ACC112 (cell line): ENCODE measurements around the gene MYO18B.

Source experiments
- H2AFZ ChIP-seq: fragments of 200-600 bp; sonication (generic); one replicate; pipeline ENCODE4 v1.6.0; 2017; ENCODE audit warnings: antibody characterized with exemption, low read length; ENCODE audit not compliant: unreplicated experiment
- H3K27ac ChIP-seq: fragments of 200-600 bp; sonication (generic); 2 replicates; pipeline ENCODE4 v1.5.1; 2014; ENCODE audit warnings: low read depth, mild to moderate bottlenecking, antibody characterized with exemption, low read length, moderate library complexity
- H3K27me3 ChIP-seq: fragments of 200-600 bp; sonication (generic); 2 replicates; pipeline ENCODE4 v1.6.1; 2014; ENCODE audit warnings: mild to moderate bottlenecking, antibody characterized with exemption, low read length, moderate library complexity, mixed read lengths; ENCODE audit not compliant: insufficient read depth
- H3K36me3 ChIP-seq: fragments of 200-600 bp; sonication (generic); 2 replicates; pipeline ENCODE4 v1.6.1; 2016; ENCODE audit warnings: mild to moderate bottlenecking, antibody characterized with exemption, low read length, moderate library complexity, mixed read lengths; ENCODE audit not compliant: insufficient read depth
- H3K4me1 ChIP-seq: fragments of 200-600 bp; sonication (generic); one replicate; pipeline ENCODE4 v1.6.1; 2016; ENCODE audit warnings: low read length, mixed read lengths; ENCODE audit not compliant: insufficient read depth, unreplicated experiment, control insufficient read depth
- H3K4me3 ChIP-seq: fragments of 200-600 bp; sonication (generic); 2 replicates; pipeline ENCODE4 v1.5.1; 2014; ENCODE audit warnings: mild to moderate bottlenecking, low read depth, low read length
- H3K79me2 ChIP-seq: fragments of 200-600 bp; sonication (generic); one replicate; pipeline ENCODE4 v1.6.0; 2016; ENCODE audit warnings: low read length; ENCODE audit not compliant: control insufficient read depth, unreplicated experiment, insufficient read depth

MYO18B gene

DNA sequence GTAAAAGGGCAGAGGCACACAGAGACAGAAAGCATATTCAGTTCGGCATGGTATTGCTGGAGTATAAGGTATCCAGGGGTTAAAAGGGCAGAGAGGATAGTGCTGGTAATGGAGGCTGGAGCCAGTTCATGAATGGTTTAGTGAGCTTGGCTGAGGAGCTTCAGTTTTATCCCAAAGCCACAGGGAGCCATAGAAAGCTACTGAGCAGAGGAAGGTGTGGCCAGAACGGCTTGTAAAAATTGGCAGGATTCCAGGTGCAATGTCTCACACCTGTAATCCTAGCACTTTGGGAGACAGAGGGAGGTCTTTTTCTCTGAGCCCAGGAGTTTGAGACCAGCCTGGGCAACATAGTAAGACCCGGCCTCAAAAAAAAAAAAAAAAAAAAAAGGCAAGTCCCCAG is 186.1 kb downstream of the MYO18B start:
- Histone ChIP-seq H3K4me3 (no peak overlapping the region), H3K4me1 (no peaks in the 10 kb centered on the region), H3K27ac (no peak overlapping the region), H2AFZ (no peak overlapping the region), H3K27me3 (no peaks in the 10 kb centered on the region), H3K79me2 (no peaks in the 10 kb centered on the region), H3K36me3 (no peaks in the 10 kb centered on the region)

DNA sequence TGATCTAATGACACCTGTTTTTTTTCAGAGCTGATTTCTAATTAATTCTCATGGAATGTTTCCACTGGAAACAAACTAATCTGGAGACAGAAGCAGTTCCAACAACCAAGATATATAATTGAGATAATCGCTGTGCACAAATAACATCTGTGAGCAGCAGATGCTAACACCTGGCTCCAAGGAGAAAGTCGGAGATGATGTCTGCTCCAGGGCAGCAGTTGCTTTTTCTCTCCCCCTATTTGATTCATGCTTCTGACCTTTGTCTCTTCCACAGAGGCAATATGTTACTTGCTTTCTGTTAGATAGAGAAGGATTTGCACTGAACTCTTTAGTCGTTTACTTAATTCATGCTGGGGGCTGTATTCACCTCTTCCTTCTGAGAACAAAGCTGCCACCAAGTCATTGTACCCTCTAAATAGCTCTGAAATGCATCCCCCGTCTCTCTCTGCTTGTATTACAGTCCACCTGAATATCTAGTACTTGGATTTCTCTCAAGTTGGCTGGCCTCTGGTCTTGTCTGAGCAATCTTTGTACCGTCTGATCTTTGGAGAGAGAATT is 187.4 kb downstream of the MYO18B start:
- H3K36me3 ChIP-seq, result no peaks in the 10 kb centered on the region
- no peak overlapping the region for H3K27ac ChIP-seq
- H3K79me2 ChIP-seq, result no peaks in the 10 kb centered on the region
- no peak overlapping the region for H3K4me3 ChIP-seq
- no peaks in the 10 kb centered on the region for H3K27me3 ChIP-seq
- no peaks in the 10 kb centered on the region for H3K4me1 ChIP-seq
- no peak overlapping the region for H2AFZ ChIP-seq

DNA sequence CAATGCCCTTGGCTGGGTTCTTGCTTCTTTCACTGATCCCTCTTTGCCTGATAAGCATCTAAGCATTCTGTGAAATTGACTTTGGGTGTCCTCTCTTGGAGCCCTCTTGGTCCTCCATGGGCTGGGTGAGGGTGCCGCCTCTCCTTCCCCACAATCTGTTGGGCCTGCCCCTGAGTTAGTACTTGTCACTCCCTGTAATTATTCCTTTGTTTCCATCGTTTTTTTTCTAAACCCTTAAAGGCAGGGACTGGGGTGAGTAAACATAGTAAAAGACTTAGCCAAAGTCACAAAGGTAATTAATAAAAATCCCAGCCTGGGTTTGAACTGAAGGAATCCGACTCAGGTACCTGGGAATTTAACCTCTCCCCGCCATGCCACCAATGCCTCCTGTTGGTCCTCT is 188.1 kb downstream of the MYO18B start:
- no peaks in the 10 kb centered on the region for H3K4me1 ChIP-seq
- no peak overlapping the region for H2AFZ ChIP-seq
- H3K4me3 ChIP-seq, result no peak overlapping the region
- H3K27ac ChIP-seq, result no peak overlapping the region
- H3K27me3 ChIP-seq, result no peaks in the 10 kb centered on the region
- no peaks in the 10 kb centered on the region for H3K79me2 ChIP-seq
- H3K36me3 ChIP-seq, result no peaks in the 10 kb centered on the region

- H2AFZ ChIP-seq, result no peak overlapping the region
- no peaks in the 10 kb centered on the region for H3K36me3 ChIP-seq
- H3K4me1 ChIP-seq, result no peaks in the 10 kb centered on the region
- no peak overlapping the region for H3K4me3 ChIP-seq
- no peaks in the 10 kb centered on the region for H3K27me3 ChIP-seq
- no peak overlapping the region for H3K27ac ChIP-seq
- H3K79me2 ChIP-seq, result no peaks in the 10 kb centered on the region
Observed at GRCh38 chr22:25930788-25931310, 188.9 kb downstream of the MYO18B start.

- H3K4me3 ChIP-seq, result no peak overlapping the region
- H2AFZ ChIP-seq, result no peak overlapping the region
- no peaks in the 10 kb centered on the region for H3K36me3 ChIP-seq
- H3K79me2 ChIP-seq, result no peaks in the 10 kb centered on the region
- no peaks in the 10 kb centered on the region for H3K4me1 ChIP-seq
- no peak overlapping the region for H3K27ac ChIP-seq
- no peaks in the 10 kb centered on the region for H3K27me3 ChIP-seq
Observed at GRCh38 chr22:25933158-25933788, 191.3 kb downstream of the MYO18B start.

DNA sequence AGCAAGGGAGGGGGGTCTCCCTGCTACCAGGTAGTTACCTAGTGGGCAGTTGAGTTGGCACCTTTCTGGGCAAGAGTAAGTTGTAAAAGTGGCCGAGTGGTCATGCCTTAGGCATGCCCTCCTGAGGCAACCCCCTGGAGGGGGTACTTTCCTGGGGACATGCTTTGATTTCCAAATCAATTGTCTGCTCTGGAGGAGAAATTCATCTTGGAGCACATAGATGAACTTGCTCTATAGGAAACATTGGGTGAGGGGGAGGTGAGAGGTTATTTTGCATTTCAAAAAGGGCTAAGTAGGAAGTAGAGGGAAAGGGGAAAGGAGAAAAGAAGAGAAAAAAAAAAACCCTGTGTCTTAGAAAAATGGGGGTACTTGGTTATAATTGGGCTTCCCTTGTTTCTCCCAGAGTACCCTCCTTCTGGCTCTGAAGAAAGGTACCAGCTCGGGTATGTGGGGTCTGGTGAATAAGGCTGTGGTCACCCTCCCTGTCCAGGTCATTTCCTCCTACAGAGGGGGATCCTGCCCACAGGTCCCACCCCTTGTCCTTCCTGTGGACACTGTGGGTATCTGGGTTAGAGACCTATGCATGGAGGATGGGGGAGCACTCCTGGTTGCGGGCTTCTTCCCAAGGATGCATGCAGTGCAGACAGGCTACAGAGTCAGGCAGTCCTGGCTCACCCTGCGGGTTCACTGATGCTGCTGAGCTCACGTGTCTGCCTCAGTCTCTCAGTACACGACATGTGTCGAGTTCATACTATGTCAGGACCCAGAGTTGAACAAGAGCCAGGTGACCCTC is 193.5 kb downstream of the MYO18B start:
- H3K27ac ChIP-seq, result no peak overlapping the region
- no peak overlapping the region for H3K4me3 ChIP-seq
- no peaks in the 10 kb centered on the region for H3K36me3 ChIP-seq
- H3K4me1 ChIP-seq, result no peaks in the 10 kb centered on the region
- no peaks in the 10 kb centered on the region for H3K79me2 ChIP-seq
- no peaks in the 10 kb centered on the region for H3K27me3 ChIP-seq
- no peak overlapping the region for H2AFZ ChIP-seq

DNA sequence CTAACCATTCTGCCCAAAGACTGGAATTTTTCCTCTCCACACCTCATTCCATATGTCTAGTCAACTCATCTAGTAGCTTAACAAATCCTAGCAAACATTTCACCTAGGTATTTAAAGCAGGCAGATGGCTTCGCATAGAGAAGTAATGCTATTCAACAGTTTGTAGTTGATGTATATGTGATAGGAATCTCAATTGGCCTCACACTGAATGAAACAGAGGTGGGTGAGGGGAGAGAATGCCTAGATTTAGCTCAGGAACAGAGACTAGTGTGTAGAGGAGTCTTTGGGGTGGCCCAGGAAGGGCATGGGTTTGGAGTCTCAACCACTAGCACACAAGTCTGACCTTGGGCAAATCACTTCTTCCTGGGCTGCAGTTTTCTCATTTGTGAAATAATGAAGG is 196.2 kb downstream of the MYO18B start:
- Histone ChIP-seq H3K4me1 (no peaks in the 10 kb centered on the region), H3K36me3 (no peaks in the 10 kb centered on the region), H3K27ac (no peak overlapping the region), H3K79me2 (no peaks in the 10 kb centered on the region), H2AFZ (no peak overlapping the region), H3K4me3 (no peak overlapping the region), H3K27me3 (no peaks in the 10 kb centered on the region)

DNA sequence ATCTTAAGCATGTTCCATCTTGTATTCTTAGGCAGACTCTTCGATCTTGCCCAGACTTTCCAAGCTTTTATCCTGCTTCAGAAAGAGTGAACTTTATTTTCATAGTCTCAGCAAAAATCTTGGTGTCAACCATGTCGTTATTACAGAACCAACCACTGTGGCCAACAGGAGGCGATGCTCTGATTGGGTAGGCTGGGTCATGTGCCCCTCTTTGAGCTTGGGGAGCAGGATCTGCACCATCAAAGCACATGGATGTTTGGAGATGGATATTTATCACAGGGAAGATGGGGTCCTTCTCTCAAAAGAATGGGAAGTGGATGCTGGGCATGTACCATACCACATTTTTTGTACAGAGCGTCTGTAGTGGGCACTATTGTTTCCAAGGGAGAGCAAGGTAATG is 197.4 kb downstream of the MYO18B start:
- Histone ChIP-seq H3K4me1 (no peaks in the 10 kb centered on the region), H3K27ac (no peak overlapping the region), H3K36me3 (no peaks in the 10 kb centered on the region), H3K27me3 (no peaks in the 10 kb centered on the region), H3K79me2 (no peaks in the 10 kb centered on the region), H3K4me3 (no peak overlapping the region), H2AFZ (no peak overlapping the region)

DNA sequence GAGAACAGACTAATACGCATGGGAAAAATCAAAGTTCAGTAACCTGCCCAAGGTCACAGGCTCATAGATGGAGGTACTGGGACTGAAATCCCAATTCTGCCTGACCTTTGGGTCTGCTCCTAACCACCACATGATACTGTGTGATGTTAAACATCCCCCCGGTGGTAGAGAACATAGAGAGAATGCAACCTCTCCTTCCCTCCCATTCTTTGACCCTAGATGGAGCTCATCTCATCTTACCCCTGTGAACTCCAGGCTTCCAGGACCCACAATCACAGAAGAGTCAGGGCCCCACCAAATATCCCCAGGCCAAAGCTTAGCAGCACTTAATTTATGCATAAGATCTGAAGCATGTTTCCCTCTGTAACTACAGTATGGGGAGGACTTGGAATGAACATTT is 198.5 kb downstream of the MYO18B start:
- no peaks in the 10 kb centered on the region for H3K27me3 ChIP-seq
- H3K27ac ChIP-seq, result no peak overlapping the region
- H3K4me3 ChIP-seq, result no peak overlapping the region
- no peak overlapping the region for H2AFZ ChIP-seq
- H3K79me2 ChIP-seq, result no peaks in the 10 kb centered on the region
- no peaks in the 10 kb centered on the region for H3K4me1 ChIP-seq
- H3K36me3 ChIP-seq, result no peaks in the 10 kb centered on the region

DNA sequence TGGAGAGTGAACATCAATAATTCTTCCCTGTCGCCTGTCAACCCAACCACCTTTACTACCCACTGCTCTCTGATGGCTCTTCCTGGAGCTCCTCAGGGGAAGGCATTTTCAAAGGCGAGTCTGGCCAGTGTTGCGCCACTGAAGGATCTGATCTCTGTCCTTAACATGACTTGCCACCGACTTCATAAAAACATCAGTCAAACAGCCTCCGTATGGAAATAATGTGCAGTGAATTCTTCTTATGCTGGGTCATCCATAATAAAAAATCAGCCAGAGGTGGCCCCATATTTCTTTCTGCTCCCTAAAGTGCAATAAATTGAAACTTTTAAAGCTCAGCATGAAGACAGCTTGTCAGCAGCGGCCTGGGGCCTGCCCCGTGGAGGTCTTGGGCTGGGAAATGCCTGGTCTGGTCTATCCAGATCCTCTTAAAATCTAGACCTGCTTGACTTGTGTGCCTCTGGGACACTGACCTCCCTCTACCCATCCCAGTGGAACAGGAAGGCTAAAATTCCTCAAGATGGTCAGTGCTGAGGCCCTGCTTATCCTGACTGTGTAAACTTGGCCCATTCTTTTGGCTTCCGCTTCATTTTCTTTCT is 199.5 kb downstream of the MYO18B start:
- no peaks in the 10 kb centered on the region for H3K79me2 ChIP-seq
- no peaks in the 10 kb centered on the region for H3K27me3 ChIP-seq
- H2AFZ ChIP-seq, result no peak overlapping the region
- H3K27ac ChIP-seq, result no peak overlapping the region
- no peak overlapping the region for H3K4me3 ChIP-seq
- no peaks in the 10 kb centered on the region for H3K4me1 ChIP-seq
- H3K36me3 ChIP-seq, result no peaks in the 10 kb centered on the region
